HG02981 (cell line): ENCODE data around the gene PC.
A peak's percentile ranks its signal among the peaks of the same experiment; 100 is the strongest.

Experiments used
- ATAC-seq: cut with Tn5 transposase; IDR thresholded peaks from one replicate; pipeline ENCODE4 v1.9.1; 2021; ENCODE audit warnings: mild to moderate bottlenecking, moderate library complexity; ENCODE audit not compliant: unreplicated experiment

The PC gene

GRCh38 chr11:66870131-66870530, 88.1 kb downstream of the PC start:
- no peak for ATAC-seq

GRCh38 chr11:66869567-66869870, 88.7 kb downstream of the PC start:
- no peak for ATAC-seq

GRCh38 chr11:66868726-66869566, 89.2 kb downstream of the PC start:
- peak; percentile 76 for ATAC-seq

- ATAC-seq, result no peak
These were observed 90.0 kb downstream of the PC start for GRCh38 chr11:66868082-66868725.

- ATAC-seq, result no peak
These were observed 90.7 kb downstream of the PC start for GRCh38 chr11:66867425-66868040.

- no peak for ATAC-seq
These were observed 91.6 kb downstream of the PC start for GRCh38 chr11:66866511-66866986.

GRCh38 chr11:66866007-66866406, 92.2 kb downstream of the PC start:
- ATAC-seq, result no peak

- ATAC-seq, result no peak
These were observed 93.1 kb downstream of the PC start for GRCh38 chr11:66864924-66865697.

GRCh38 chr11:66864172-66864901, 93.8 kb downstream of the PC start:
- no peak for ATAC-seq

- ATAC-seq, result no peak
These were observed 94.6 kb downstream of the PC start for GRCh38 chr11:66863428-66864125.

GRCh38 chr11:66862559-66863037, 95.6 kb downstream of the PC start:
- ATAC-seq, result no peak

GRCh38 chr11:66861774-66862558, 96.2 kb downstream of the PC start:
- ATAC-seq, result no peak

- no peak for ATAC-seq
These were observed 97.0 kb downstream of the PC start for GRCh38 chr11:66861038-66861773.

GRCh38 chr11:66860449-66860831, 97.7 kb downstream of the PC start:
- ATAC-seq, result no peak

- ATAC-seq, result no peak
These were observed 98.3 kb downstream of the PC start for GRCh38 chr11:66859686-66860448.

- ATAC-seq, result no peak
These were observed 99.1 kb downstream of the PC start for GRCh38 chr11:66858939-66859685.
